Measurements from ENCODE around the gene CDK9.

DNA sequence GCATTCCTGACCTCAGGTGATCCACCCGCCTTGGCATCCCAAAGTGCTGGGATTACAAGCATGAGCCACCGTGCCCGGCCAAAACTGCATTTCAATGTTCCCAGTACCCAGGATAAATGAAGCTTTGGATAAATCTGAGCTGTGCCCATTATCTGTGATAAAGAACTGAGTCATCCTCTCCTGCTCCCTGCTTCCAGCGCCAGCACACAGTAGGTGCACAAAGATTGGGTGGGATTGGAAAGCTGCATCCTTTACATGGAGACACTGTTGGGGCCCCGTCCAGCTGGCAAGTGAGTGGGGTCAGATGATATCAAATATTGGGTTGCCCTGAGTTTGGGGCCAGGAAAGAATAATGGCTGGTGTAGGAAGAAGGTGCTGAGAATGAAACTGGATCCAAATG is 24.8 kb upstream of the CDK9 start:
- TF ChIP-seq MXI1 (IDR thresholded peaks at IDR 0.05; ENCODE audit: borderline replicate concordance, low read depth, low read length) = no peak
- TF ChIP-seq, protein P1, sequence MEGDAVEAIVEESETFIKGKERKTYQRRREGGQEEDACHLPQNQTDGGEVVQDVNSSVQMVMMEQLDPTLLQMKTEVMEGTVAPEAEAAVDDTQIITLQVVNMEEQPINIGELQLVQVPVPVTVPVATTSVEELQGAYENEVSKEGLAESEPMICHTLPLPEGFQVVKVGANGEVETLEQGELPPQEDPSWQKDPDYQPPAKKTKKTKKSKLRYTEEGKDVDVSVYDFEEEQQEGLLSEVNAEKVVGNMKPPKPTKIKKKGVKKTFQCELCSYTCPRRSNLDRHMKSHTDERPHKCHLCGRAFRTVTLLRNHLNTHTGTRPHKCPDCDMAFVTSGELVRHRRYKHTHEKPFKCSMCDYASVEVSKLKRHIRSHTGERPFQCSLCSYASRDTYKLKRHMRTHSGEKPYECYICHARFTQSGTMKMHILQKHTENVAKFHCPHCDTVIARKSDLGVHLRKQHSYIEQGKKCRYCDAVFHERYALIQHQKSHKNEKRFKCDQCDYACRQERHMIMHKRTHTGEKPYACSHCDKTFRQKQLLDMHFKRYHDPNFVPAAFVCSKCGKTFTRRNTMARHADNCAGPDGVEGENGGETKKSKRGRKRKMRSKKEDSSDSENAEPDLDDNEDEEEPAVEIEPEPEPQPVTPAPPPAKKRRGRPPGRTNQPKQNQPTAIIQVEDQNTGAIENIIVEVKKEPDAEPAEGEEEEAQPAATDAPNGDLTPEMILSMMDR (conservative IDR thresholded peaks at IDR 0.05; ENCODE audit: low read depth, low read length) = no peak
- no peak for TF ChIP-seq FOS (IDR thresholded peaks at IDR 0.05; ENCODE audit: low read depth, low read length)
- TF ChIP-seq POLR2A (IDR thresholded peaks at IDR 0.05; ENCODE audit: low read depth, low read length) = no peak
- TF ChIP-seq, protein P2, sequence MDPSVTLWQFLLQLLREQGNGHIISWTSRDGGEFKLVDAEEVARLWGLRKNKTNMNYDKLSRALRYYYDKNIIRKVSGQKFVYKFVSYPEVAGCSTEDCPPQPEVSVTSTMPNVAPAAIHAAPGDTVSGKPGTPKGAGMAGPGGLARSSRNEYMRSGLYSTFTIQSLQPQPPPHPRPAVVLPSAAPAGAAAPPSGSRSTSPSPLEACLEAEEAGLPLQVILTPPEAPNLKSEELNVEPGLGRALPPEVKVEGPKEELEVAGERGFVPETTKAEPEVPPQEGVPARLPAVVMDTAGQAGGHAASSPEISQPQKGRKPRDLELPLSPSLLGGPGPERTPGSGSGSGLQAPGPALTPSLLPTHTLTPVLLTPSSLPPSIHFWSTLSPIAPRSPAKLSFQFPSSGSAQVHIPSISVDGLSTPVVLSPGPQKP (IDR thresholded peaks at IDR 0.05; ENCODE audit: borderline replicate concordance, low read depth, low read length) = no peak
- TF ChIP-seq RCOR1 (IDR thresholded peaks at IDR 0.05; ENCODE audit: insufficient replicate concordance, low read length) = no peak
- TF ChIP-seq MAFK (IDR thresholded peaks at IDR 0.05; ENCODE audit: low read depth, low read length) = no peak
- no peak for TF ChIP-seq RFX5 (IDR thresholded peaks at IDR 0.05; ENCODE audit: low read depth, low read length)
